DMS 273 treated with DMSO at 0.1 percent for 48 hours (cell line): ENCODE results near the gene PRKD1.
"Not testable (repeated sequence)": the region's sequence is repeated elsewhere in the genome, so short reads cannot be mapped to it uniquely, and the experiment has no call there.

Source experiments
- DNase-seq: peaks from one replicate; lab custom pipeline; 2025; lab: John Stamatoyannopoulos, UW

The PRKD1 gene

DNA sequence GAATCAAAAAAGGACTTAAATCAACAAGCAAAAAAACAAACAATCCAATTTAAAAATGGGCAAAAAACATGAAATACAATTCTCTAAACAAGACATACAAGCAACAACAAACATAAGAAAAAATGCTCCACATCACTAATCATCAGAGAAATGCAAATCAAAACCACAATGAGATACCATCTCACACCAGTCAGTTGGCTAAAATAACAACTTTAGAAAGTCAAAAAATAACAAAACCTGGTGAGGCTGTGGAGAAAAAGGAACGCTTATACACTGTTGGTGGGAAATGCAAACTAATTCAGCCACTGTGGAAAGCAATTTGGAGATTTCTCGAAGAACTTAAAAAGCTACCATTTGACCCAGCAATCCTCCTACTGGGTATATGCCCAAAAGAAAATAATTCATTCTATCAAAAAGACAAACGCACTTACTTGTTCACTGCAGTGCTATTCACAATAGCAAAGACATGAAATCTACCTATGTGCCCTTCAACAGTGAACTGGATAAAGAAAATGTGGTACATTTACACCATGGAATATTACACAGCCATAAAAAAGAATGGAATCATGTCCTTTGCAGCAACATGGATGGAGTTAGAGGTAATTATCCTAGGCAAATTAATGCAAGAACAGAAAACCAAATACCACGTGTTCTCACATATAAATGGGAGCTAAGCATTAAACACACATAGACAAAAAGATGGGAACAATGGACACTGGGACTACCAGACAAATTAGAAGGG, 26.9 kb downstream of the PRKD1 start:
- no peak for DNase-seq

DNA sequence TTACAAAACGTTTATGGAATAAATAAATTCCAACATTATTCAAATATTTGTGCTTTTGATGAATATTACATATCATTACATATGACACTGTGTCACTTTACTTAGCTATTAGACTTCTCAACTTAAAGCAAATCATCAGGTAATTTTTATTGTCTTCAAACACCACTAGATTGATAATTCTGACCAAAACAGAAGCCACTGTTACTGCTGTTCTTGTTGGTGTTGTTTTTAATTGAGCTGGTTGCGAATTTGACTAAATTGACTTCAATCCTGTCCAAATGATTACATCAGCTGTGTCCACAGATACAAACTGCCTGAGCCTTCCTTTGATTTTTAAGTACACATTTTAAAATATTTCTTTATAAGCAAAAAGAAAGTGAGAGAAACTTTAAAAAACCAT, 29.2 kb downstream of the PRKD1 start:
- no peak for DNase-seq

DNA sequence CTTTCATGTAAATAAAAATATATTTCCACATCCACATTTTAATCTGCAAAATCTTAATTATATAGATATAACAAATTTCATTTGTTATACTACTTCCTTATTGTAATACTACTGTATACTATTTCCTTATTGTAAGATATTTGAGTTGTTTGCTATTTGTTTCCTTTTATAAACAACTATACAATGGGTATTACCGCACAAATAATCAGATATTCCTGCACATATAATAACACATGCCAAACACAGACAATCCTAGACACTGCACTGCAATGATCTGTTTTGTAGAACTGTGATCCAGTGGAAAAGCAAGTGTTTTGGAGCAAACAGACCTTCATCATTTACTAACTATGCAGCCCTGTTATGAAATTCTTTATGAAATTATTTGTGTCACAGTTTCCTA, 30.5 kb downstream of the PRKD1 start:
- no peak for DNase-seq

DNA sequence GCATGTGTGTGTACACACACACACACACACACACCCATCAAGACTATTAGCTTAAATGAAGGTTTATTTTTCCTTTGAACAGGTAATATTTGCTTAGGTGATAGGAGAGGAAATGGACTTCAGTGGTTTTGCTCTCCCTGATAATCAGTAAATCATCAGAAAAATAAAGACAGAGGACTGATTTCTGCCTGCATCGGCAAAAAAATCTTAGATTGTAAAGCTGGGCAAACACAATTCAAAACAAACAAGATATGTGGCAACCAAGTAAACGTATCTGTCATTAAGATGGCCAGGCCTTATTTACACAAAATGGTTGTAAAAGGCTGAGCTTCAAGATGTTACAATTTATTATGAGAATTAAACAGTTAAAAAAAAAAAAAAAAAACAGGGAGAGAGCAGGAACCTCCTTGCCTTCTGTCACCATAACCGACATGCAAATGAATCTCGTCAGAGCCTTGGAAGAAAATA, 31.3 kb downstream of the PRKD1 start:
- DNase-seq, result peak; percentile 45

DNA sequence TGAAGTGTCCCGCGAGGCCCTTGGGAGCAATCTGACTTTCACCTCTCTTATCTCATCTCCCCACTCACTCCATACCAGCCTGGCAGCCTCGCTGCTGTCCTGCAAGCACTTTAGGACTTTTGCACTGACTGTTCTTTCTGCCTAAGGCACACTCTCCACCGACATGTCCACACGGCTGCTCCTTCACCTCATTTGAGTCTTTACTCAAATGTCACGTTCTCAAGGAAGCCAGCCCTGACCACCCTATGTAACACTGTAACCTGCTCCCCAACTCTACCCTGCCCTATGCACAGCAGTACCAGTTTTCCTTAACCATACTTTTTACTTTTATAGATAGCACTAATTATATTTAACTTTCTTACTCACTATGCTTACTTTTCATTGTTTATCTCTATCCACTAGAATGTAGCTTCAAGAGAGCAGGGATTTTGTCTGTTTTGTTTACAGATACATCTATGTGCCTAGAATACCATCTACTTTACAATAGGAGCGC, 32.0 kb downstream of the PRKD1 start:
- DNase-seq, result peak; percentile 27

DNA sequence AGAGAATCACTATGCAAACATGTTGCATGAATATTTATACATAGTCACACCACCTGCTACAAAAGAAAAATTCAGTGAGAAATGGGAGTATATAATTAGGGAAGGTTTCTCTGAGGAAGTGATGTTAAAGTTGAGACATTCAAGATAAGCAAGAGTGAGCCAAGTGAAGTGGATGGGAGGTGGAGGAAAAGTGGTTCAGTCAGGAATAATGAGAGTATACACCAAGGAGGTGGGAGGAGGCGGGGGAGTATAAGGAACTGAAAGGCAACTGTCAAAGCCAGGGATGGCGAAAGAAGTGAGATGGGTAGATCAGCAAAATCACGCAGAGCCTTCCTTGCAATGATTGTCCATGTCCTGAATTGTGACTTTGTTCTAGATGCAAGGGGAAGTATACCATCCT, 33.7 kb downstream of the PRKD1 start:
- no peak for DNase-seq

DNA sequence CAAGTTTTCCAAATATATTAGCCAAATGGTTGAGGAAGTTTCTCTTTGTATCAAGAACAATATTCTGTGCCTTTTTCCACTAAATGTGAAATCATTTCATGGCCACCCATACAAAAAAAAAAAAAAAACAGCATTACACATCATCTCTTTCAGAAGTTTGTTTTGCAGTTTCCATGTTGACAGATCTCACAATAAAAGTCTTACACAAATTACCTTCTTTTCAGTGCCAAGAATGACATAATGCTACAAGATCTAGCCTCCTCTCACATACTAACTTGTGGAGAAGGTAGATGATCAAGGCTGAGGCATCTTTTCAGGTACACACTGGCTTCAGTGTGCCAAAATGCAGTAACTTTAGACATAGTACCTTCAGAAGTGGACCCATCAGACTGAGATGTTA, 35.3 kb downstream of the PRKD1 start:
- DNase-seq, result no peak

DNA sequence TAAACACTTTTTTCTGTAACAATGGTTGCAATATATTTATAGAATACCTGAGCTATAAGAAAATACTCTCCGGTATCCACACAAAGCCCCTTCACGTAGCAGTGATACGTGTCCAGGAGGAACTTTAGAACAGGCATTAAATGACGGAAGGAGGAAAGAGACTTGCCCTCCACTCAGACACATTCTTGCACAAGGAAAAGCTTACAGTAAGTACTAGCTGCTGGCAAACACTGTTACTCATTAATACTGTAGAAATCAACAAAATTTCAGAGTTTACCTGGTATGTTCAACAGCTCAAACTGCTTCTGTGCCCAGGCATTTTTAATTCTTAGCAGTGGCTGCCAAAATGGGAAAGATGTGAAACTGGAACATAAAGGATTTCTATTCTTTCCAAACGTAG, 41.7 kb downstream of the PRKD1 start:
- no peak for DNase-seq

DNA sequence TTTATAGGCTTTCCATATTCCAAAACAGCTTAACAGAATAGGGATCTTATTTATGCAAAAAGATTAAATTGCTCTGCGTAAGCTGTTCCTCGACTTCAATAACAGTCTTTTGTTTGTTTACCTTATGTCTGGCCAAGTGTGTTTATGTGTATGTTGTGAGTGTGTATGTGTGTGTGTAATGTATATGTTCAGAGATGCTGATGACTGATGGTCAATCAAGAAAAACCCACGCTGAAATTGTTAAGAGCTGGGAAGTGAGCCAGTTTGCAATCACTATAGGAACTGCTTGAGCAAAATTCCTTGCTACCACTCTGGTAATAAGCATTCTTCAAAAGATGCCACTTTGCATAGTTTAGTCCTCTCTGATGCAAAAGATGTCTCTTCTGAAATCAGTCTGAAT, 59.6 kb downstream of the PRKD1 start:
- no peak for DNase-seq

DNA sequence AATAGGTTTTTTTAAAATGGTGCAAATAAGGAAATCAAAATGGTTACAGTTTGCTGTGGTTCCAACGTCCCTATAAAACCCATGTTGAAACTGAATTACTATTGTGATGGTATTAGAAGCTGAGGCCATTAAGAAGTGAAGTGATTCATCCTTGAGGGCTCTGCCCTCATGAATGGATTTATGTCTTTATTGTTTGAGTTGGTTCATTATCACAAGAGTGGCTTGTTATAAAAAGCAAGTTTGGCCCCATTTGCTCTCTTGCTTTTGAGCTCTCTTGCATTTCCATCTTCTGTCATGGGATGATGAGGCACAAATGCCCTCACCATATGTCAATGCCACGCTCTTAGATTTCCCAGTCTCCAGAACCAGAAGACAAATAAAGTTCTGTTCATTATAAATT, 62.3 kb downstream of the PRKD1 start:
- peak; percentile 32 for DNase-seq

DNA sequence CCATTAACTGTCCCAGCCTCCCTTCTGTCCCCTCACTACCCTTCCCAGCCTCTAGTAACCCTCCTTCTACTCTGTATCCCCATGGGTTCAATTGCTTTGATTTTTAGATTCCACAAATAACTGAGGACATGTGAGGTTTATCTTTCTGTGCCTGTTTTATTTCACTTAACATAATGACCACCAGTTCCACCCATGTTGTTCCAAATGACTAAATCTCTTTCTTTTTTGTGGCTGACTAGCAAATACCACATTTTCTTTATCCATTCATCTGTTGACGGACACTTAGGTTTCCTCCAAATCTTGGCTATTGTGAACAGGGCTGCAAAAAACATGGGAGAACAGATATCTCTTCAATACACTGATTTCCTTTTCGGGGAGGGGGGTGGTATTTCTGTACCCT, 65.7 kb downstream of the PRKD1 start:
- no peak for DNase-seq

DNA sequence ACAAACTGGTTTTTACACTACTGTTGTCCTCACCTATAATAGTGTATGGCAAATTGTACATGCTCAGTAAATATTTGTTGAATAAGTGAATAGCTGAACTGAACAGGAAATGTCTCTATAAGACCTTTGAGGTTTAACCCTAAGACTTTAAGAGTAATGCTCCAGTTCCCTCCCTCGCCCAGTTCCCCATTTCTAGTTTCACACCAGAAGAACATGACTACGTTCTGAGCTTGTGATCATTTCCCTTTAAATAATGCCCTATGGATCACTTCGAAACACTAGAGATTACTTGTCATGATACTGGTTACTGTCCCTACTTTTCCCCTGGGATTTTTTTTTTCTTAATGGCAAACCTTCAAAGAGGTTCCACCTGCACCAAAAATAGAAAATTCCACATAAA, 69.3 kb downstream of the PRKD1 start:
- DNase-seq, result no peak

DNA sequence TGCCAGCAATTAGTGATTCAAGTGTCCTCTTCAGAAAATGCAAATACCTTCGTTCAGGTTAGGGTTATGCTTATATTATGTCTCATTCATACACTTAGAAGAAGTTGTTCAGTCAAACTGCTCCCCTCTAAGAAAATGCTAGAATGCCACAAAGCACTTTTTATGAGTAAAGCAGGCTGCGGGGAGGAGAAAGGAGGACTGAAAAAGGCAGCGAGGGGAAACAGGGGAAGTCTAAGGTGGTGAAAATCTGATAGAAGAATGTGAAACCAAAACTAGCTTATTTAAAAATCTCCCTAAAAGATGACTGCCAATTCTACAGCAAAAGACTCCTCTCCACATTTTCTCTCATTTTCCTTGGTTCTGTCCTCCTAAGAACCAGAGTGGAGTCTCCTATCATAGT, 70.1 kb downstream of the PRKD1 start:
- no peak for DNase-seq

DNA sequence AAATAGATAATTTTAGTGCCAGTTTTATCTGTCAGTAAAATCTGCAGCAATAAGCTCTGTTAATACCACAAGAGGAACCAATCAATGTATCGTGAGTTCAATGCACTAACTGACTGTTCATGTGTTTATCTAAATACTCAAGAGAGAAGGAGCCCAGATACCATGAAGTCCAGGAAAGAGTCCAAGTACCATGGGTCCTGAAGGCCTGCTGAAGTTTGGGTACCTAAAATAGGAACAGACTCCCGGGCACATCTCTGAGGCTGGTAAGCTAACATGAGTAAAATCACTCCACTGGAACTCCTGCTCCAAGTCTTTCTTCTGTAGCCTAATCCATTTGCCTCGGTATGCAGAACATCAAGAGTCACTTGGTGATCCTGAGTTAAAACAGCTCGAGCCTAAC, 71.1 kb downstream of the PRKD1 start:
- no peak for DNase-seq

DNA sequence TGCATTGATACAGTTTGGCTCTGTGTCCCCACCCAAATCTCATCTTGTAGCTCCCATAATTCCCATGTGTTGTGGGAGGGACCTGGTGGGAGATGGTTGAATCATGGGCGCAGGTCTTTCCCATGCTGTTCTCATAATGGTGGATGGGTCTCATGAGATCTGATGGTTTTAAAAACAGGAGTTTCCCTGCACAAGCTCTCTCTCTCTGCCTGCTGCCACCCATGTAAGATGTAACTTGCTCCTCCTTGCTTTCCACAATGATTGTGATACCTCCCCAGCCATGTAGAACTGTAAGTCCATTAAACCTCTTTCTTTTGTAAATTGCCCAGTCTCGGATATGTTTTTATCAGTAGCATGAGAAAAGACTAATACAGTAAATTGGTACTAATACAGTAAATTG, 74.0 kb downstream of the PRKD1 start:
- not testable (repeated sequence) for DNase-seq

DNA sequence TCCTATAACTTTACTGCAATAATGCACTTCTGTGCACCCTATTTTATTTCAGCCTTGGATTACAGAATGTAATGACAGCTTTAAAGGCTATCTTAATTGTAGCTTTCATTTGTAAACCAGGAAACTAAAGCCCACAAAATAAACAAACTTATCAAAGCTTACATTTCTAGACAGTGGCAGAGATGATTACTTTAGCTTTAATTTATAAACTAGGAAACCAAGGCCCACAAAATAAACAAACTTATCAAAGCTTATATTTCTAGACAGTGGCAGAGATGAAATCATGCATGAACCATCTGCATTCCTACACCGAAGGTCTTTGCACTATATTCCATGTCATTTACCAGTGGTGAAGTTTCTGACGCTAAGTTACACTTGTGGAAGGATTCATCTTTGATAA, 74.4 kb downstream of the PRKD1 start:
- DNase-seq, result no peak

DNA sequence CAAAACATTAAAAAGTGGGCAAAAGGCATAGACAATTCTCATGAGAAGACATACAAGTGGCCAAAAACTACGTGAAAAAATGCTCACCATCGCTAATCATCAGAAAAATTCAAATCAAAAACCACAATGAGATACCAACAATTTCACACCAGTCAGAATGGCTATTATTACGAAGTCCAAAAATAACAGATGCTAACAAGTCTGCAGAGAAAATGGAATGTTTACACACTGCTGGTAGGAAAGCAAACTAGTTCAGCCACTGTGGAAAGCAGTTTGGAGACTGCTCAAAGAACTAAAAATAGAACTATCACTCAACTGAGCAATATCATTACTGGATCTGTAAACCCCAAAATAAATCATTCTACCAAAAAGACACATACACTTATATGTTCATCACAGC, 76.2 kb downstream of the PRKD1 start:
- DNase-seq, result no peak

DNA sequence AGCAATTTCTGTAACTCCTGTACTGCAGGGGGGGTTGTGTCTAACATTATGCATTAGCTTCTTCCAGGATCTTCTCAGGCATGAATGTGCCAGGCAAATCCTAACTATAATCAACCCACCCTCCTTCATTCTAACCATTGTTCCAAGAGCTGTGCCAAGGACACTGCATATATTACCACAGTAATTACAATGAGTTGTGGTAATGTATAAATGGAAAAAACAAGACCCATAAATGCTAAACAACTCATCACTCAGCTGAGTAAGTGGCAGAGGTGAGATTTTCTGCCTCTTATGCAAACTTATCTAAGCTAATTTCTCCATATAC, 80.6 kb downstream of the PRKD1 start:
- DNase-seq, result no peak

DNA sequence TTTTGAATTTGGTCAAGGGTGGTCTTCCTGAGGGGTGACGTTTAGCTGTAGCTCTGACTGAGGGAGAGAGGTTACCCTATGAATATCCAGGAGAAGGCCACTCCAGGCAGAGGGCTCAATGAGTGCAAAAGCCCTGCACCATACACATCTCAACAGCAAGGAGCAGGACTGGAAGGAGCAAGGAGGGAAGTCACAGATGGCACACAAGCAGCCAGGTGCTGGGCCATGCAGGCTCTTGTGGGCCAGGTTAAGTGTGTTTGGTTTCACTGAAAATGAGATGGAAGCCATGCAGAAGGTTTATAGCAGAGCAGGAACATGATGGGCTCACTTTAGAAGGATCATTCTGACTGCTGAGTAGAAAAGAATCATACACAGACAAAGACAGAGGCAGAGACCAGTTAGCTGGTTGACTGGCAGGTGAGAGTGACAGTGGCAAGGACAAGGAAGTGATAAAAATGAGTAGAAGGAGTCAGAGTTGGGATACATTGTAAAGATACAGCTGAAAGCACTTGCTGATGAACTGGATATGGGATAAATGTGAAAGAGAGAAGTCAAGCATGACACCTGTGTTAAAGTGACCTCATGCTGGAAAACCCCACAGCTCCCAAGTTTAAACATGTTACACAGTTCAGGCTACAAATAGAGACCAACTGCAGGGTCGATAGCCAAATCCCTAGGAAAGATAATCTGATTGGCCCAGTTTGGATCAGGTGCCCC, 81.2 kb downstream of the PRKD1 start:
- DNase-seq, result no peak

DNA sequence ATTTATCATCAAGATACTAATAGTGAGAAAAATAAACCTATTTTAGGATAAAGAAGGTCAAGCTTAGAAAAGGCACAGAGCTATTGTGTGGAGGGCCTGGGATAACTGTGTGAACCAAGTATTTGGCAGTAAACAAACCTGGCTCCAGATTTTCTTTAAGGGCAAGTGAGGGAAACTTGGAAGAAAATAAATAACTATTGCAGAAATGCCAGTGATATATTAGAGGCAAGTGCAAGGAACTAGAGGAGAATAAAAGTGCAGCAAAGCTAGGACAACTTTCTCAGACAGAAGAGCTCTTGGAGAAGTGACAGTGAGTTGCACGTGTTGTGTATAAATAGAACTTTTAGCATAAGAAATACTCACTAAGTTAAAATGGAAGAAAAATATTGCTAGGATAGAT, 83.7 kb downstream of the PRKD1 start:
- DNase-seq, result no peak

DNA sequence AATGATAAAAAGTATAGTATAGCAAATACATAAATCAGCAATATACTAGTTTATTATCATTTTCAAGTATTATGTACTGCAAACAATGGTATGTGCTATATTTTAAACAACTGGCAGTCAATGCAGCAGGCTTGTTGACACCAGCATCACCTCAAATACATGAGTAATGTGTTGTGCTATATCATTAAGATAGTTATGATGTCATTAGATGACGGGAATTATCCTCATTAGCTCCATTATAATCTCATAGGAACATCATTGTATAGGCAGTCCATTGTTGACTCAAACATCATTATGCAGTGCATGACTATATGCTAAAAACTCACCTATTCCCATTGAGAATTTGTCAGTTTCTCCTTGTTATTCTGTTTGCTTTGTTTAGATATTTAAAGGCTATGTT, 85.4 kb downstream of the PRKD1 start:
- no peak for DNase-seq

DNA sequence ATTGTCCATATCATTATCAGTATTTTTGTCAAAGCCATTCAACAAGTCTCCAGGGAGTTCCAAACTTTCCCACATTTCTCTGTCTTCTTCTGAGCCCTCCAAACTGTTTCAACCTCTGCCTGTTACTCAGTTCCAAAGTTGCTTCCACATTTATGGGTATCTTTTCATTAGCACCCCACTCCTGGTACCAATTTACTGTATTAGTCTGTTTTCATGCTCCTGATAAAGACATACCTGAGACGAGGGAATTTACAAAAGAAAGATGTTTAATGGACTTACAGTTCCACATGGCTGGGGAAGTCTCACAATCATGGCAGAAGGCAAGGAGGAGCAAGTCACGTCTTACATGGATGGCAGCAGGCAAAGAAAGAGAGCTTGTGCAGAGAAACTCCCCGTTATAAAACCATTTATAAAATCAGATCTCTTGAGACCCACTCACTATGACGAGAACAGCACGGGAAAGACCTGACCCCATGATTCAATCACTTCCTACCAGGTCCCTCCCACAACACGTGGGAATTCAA, 87.2 kb downstream of the PRKD1 start:
- not testable (repeated sequence) for DNase-seq

DNA sequence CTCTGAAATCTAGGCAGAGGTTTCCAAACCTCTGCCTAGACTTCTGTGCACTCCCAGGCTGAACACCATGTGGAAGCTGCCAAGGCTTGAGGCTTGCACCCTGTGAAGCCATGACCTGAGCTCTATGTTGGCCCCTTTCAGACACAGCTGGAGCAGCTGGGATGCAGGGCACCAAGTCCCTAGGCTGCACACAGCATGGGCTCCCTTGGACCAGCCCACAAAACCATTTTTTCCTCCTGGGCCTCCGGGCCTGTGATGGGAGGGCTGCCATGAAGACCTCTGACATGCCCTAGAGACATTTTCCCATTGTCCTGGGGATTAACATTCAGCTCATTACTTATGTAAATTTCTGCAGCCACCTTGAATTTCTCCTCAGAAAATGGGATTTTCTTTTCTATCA, 88.0 kb downstream of the PRKD1 start:
- DNase-seq, result not testable (repeated sequence)

DNA sequence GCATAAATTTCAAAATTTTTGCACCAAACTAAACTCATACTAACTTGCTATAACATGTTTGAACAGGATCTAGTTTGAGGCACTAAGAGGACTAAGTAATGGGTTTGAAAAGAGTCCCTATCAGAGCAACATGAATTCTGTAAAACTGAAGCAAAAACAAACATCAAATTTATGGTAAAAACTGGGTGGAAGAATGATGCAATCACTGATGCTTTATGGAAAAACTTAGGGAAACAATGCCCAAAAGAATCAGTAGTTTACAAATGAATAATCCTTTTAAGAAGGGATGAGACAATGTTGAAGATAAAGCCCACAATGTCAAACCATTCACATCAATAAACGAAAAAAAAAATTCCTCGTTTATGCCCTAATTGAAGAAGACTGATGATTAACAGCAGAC, 88.9 kb downstream of the PRKD1 start:
- DNase-seq, result no peak
